ENCODE results near the gene PHC2. TPM values are rescaled to one million over a fixed set of nuclear protein-coding genes. Genes with fewer than 3 reads are reported as not detected.

The PHC2 gene
- total RNA-seq, 1 donor from 2014 or later, result 65.0 TPM

DNA sequence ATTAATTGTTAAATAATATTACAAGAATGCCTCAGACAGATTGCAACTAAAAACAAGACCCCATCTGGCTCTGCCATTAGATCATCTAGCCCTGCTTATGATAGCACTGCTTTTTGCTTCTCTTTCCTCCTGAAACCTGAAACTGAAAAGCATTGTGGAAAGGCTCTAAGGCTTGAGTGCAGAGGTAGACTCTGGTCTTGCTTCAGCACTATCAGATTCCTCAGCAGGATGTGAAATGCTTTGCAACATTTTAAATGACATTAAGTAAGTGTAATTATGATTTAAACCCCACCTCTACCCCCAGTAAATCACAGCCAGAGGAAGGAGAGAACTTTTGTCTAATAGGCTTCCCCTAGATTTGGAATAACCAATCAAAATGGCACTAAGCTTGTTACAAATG lies 32.9 kb downstream of the PHC2 start:
- no peaks in the 10 kb centered on the region for H3K9me3 ChIP-seq (ENCODE audit: low read depth)
- Mint-ChIP-seq H3K27ac (no peak overlapping the region), H3K4me3 (no peak overlapping the region), H3K27me3 (ENCODE audit: insufficient read depth, low read depth) (peaks cover 4% of the 10 kb centered on the region), H3K36me3 (no peaks in the 10 kb centered on the region), H3K4me1 (peaks cover 22% of the 10 kb centered on the region), H3K9me3 (no peaks in the 10 kb centered on the region)
- H2AFZ ChIP-seq (replicated peaks), result no peak overlapping the region
- no peak overlapping the region for H3K27ac ChIP-seq
- H3K4me1 ChIP-seq, result peaks cover 11% of the 10 kb centered on the region
- H3K9ac ChIP-seq, result no peak overlapping the region
- H4K20me1 ChIP-seq (ENCODE audit: low read depth), result no peaks in the 10 kb centered on the region
- TF ChIP-seq EZH2 (IDR thresholded peaks at IDR 0.05) (no peak), EZH2phosphoT487 (IDR thresholded peaks at IDR 0.05) (no peak)
- TF ChIP-seq, protein P1, sequence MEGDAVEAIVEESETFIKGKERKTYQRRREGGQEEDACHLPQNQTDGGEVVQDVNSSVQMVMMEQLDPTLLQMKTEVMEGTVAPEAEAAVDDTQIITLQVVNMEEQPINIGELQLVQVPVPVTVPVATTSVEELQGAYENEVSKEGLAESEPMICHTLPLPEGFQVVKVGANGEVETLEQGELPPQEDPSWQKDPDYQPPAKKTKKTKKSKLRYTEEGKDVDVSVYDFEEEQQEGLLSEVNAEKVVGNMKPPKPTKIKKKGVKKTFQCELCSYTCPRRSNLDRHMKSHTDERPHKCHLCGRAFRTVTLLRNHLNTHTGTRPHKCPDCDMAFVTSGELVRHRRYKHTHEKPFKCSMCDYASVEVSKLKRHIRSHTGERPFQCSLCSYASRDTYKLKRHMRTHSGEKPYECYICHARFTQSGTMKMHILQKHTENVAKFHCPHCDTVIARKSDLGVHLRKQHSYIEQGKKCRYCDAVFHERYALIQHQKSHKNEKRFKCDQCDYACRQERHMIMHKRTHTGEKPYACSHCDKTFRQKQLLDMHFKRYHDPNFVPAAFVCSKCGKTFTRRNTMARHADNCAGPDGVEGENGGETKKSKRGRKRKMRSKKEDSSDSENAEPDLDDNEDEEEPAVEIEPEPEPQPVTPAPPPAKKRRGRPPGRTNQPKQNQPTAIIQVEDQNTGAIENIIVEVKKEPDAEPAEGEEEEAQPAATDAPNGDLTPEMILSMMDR (IDR thresholded peaks at IDR 0.05), result no peak
- no peak overlapping the region for H3K4me2 ChIP-seq
- DNase-seq (ENCODE audit: low spot score), result no peak
- no peaks in the 10 kb centered on the region for H3K36me3 ChIP-seq
- H3F3A ChIP-seq (ENCODE audit: low read depth), result no peaks in the 10 kb centered on the region
- no peaks in the 10 kb centered on the region for H3K79me2 ChIP-seq (ENCODE audit: low read depth)
- no peaks in the 10 kb centered on the region for H3K27me3 ChIP-seq
- no peak overlapping the region for H3K4me3 ChIP-seq

- Mint-ChIP-seq H3K4me3 (no peak overlapping the region), H3K9me3 (no peaks in the 10 kb centered on the region), H3K27me3 (ENCODE audit: insufficient read depth, low read depth) (peaks cover 4% of the 10 kb centered on the region), H3K4me1 (peaks cover 31% of the 10 kb centered on the region), H3K27ac (no peak overlapping the region), H3K36me3 (no peaks in the 10 kb centered on the region)
- Histone ChIP-seq H3K27me3 (no peaks in the 10 kb centered on the region), H4K20me1 (ENCODE audit: low read depth) (no peaks in the 10 kb centered on the region), H3F3A (ENCODE audit: low read depth) (no peaks in the 10 kb centered on the region), H3K4me1 (peaks cover 15% of the 10 kb centered on the region), H3K4me2 (no peak overlapping the region), H3K36me3 (no peaks in the 10 kb centered on the region), H3K4me3 (no peak overlapping the region), H3K27ac (no peak overlapping the region), H3K9me3 (ENCODE audit: low read depth) (no peaks in the 10 kb centered on the region), H3K79me2 (ENCODE audit: low read depth) (no peaks in the 10 kb centered on the region), H3K9ac (no peak overlapping the region), H2AFZ (replicated peaks) (no peak overlapping the region)
- TF ChIP-seq EZH2 (IDR thresholded peaks at IDR 0.05) (no peak), EZH2phosphoT487 (IDR thresholded peaks at IDR 0.05) (no peak)
- TF ChIP-seq, protein P1 (IDR thresholded peaks at IDR 0.05), result no peak
- no peak for DNase-seq (ENCODE audit: low spot score)
Measured at GRCh38 chr1:33397125-33397506, 33.8 kb downstream of the PHC2 start.

GRCh38 chr1:33396188-33397124 lies 34.4 kb downstream of the PHC2 start:
- no peak overlapping the region for H2AFZ ChIP-seq (replicated peaks)
- TF ChIP-seq EZH2 (IDR thresholded peaks at IDR 0.05) (no peak), EZH2phosphoT487 (IDR thresholded peaks at IDR 0.05) (no peak)
- TF ChIP-seq, protein P1 (IDR thresholded peaks at IDR 0.05), result no peak
- H3K27ac ChIP-seq, result no peak overlapping the region
- no peaks in the 10 kb centered on the region for H3K27me3 ChIP-seq
- H3F3A ChIP-seq (ENCODE audit: low read depth), result no peaks in the 10 kb centered on the region
- no peaks in the 10 kb centered on the region for H4K20me1 ChIP-seq (ENCODE audit: low read depth)
- no peak overlapping the region for H3K4me2 ChIP-seq
- no peak for DNase-seq (ENCODE audit: low spot score)
- H3K4me1 ChIP-seq, result peaks cover 15% of the 10 kb centered on the region
- Mint-ChIP-seq H3K4me1 (peaks cover 37% of the 10 kb centered on the region), H3K27me3 (ENCODE audit: insufficient read depth, low read depth) (peaks cover 4% of the 10 kb centered on the region), H3K36me3 (no peaks in the 10 kb centered on the region), H3K4me3 (no peak overlapping the region), H3K27ac (no peak overlapping the region), H3K9me3 (no peaks in the 10 kb centered on the region)
- no peak overlapping the region for H3K9ac ChIP-seq
- no peaks in the 10 kb centered on the region for H3K36me3 ChIP-seq
- H3K4me3 ChIP-seq, result no peak overlapping the region
- H3K79me2 ChIP-seq (ENCODE audit: low read depth), result no peaks in the 10 kb centered on the region
- H3K9me3 ChIP-seq (ENCODE audit: low read depth), result no peaks in the 10 kb centered on the region
